Measurements from ENCODE around the gene CPEB1.

CPEB1 gene

DNA sequence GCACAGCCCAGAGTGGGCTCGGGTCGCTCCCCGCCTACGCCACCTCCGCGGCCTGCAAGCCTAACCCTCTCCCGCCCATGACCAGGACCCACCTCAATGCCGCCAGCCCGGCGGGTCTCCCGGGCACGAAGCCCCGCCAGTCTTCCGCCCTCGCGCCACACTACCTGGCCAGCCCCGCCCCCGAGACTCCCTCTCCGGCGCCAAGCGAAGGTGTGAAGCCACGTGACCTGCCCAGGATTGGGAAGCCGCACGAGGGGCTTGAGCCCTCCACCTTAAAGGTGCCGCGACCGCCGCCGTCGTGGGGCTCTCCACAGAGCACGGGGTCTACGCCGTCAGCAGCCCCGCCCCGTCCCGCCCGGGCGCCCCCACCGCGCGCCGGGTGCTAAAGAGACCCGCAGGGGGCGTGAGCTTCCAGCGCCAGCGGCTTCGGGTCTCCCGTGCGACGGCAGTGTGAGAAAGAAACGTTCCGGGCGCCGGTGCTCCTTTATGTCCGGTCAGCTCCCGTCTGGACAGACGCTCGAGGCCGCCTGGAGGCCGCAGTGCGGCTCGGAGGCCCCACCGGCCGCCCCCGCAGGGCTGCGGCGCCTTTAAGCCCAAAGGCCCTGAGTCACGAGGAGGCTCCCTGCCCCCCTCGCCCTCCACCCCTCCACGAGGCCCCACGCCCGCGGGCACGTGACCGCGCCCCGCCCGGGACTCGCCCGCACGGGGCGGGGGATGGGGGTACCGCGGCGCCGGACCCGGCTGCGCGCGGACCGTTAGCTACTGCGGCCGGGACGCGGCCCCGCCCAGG lies at the start of gene CPEB1:
TSS of gene CPEB1 (minus strand) at position 319 of the 790 bp plus-strand sequence. CDS start 18,904 bp downstream, outside the sequence.
- in situ Hi-C loops (cut with MboI; ENCODE audit: low pct_unique_long_range_greater_than_20kb, low sequenced_read_pairs, unreplicated experiment): no loop called here
- DNase-seq (ENCODE audit: low spot score): peak; percentile 74
- TF ChIP-seq, protein P1, sequence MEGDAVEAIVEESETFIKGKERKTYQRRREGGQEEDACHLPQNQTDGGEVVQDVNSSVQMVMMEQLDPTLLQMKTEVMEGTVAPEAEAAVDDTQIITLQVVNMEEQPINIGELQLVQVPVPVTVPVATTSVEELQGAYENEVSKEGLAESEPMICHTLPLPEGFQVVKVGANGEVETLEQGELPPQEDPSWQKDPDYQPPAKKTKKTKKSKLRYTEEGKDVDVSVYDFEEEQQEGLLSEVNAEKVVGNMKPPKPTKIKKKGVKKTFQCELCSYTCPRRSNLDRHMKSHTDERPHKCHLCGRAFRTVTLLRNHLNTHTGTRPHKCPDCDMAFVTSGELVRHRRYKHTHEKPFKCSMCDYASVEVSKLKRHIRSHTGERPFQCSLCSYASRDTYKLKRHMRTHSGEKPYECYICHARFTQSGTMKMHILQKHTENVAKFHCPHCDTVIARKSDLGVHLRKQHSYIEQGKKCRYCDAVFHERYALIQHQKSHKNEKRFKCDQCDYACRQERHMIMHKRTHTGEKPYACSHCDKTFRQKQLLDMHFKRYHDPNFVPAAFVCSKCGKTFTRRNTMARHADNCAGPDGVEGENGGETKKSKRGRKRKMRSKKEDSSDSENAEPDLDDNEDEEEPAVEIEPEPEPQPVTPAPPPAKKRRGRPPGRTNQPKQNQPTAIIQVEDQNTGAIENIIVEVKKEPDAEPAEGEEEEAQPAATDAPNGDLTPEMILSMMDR (IDR thresholded peaks at IDR 0.05; ENCODE audit: extremely low read depth, insufficient read depth, missing control alignments): peak; percentile 21

DNA sequence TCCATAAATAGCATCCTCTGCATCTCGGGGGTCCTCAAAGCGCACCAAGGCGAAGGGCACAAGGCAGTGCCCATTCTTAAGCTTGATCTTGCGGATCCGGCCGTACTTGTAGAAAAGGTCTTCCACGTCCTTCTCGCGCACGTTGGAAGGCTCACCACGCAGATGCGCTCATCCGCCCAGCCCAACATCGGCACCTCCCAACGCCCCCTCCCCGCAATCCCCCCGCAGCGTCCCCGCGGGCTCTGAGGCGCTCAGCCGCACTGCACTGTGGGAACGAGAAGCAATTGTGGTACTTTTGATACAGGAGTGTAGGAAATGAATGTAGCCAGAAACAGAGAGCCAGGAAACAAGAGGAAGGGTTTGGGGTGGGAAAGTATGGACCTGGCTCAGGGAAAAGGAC lies 45.0 kb upstream of the CPEB1 start:
- no peak for DNase-seq (ENCODE audit: low spot score)
- in situ Hi-C loops (cut with MboI; ENCODE audit: low pct_unique_long_range_greater_than_20kb, low sequenced_read_pairs, unreplicated experiment): no loop called here
- TF ChIP-seq, protein P1 (IDR thresholded peaks at IDR 0.05; ENCODE audit: extremely low read depth, insufficient read depth, missing control alignments): no peak

DNA sequence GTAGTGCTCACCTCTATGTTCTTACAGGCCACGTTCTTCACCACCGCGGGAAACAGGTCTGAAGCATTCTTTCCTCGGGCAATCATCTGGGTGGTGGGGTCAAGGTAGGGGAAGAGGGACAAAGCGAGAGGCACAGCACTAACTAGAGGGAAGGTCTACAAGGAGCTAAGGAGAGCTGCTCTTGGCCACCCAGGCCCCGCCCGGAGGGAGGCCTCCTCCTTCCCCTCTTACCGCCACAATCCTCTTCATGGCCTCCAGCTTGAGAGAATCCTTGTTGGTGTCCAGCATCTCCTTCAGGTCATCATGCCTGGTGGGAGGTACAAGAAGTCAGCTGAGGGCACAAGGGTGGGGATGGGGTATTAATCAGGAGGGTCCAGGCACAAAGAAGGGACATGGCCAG lies 42.0 kb upstream of the CPEB1 start:
- no peak for DNase-seq (ENCODE audit: low spot score)
- TF ChIP-seq, protein P1 (IDR thresholded peaks at IDR 0.05; ENCODE audit: extremely low read depth, insufficient read depth, missing control alignments): no peak
- in situ Hi-C loops (cut with MboI; ENCODE audit: low pct_unique_long_range_greater_than_20kb, low sequenced_read_pairs, unreplicated experiment): no loop called here

DNA sequence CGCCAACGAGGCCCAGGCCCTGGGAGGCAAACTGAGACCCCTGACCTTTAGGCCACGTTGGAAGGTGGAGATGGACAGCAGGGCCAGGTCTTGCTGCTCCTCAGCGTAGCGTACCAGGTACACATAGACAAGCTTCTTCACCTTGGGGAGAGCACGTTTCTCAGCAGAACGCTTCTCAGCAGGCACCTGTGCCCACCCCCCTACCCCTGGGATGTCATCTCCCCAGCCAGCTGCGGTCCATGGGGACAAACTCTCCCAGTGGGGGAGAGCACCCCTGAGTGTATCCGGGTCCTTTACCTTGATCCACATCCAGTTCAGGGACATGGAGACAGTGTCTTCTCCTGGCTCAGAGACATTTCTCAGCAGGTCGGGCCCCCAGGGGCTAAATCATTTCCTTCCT lies 41.5 kb upstream of the CPEB1 start:
- in situ Hi-C loops (cut with MboI; ENCODE audit: low pct_unique_long_range_greater_than_20kb, low sequenced_read_pairs, unreplicated experiment): no loop called here
- no peak for DNase-seq (ENCODE audit: low spot score)
- TF ChIP-seq, protein P1 (IDR thresholded peaks at IDR 0.05; ENCODE audit: extremely low read depth, insufficient read depth, missing control alignments): no peak

DNA sequence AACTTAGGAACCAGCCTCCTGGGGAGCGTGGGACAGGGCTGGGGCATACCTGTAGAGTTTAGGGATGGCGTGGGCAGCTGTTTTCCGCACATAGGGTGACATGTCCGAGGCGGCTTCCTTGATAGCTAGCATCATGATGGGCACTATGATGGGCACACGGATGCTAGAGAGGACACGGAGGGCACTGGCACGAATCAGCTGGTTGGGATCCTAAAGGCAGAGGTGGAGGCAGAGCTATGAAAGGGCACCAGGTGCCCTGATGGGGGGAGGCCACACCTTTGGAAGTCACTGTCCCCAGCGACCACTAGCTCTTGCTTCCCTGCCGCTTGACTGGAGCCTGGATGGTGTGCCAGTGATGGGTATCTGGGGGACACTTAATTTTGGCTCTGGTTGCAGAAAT lies 34.2 kb upstream of the CPEB1 start:
- no peak for DNase-seq (ENCODE audit: low spot score)
- TF ChIP-seq, protein P1 (IDR thresholded peaks at IDR 0.05; ENCODE audit: extremely low read depth, insufficient read depth, missing control alignments): no peak
- in situ Hi-C loops (cut with MboI; ENCODE audit: low pct_unique_long_range_greater_than_20kb, low sequenced_read_pairs, unreplicated experiment): no loop called here

DNA sequence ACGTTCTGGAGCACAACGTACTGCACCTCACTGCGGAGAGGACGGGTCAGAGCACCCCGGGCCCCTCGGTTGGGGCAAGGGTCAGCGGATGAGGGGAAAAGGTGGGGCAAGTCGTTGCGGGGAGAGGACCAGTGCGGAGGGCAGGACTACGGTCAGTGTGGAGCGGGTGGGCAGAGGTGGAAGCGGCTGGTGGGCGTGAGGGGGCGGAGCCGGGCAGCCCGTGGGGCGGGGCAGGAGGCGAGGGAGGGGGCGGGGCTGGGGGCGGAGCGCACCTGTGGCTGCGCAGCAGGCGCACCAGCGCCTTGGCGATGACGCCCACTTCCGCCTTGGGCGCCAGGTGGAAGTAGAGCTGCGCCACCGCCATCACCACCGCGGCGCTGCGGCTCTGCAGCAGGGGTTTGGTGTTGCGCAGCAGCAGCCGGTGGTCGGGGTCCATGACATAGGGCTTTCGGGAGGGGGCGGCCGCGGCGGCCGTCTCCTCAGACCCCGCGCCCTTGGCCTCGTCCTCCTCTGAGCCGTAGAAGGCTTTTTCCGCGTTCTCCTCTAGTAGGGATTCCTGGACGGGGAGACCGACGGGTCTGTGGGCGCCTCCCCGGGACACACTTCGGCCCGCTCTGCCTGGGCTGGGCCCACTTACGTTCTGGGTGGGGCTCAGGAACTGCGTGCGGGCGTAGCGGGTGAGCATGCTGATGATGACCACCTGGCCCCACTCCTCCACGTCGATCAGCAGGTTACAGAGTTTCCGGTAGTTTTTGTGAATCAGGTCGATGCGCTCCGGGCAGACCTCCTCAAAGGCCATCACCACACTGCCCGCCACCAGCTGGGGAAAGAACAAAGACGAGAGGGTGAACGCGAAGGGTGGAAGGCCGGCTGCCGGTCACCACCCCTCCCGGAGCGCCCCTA lies 33.3 kb upstream of the CPEB1 start:
- in situ Hi-C loops (cut with MboI; ENCODE audit: low pct_unique_long_range_greater_than_20kb, low sequenced_read_pairs, unreplicated experiment): no loop called here
- DNase-seq (ENCODE audit: low spot score): peak; percentile 88
- TF ChIP-seq, protein P1 (IDR thresholded peaks at IDR 0.05; ENCODE audit: extremely low read depth, insufficient read depth, missing control alignments): peak; percentile 29

All from GM13977 (cell line).